A549 (cell line): ENCODE data around the gene SYT1. TPM values are rescaled to one million over a fixed set of nuclear protein-coding genes. Genes with fewer than 3 reads are reported as not detected.

Source experiments
- ATAC-seq, 2 experiments: fragments of 200-7000 bp in 1 of 2; fragments of >200 bp in 1 of 2; cut with Nextera tagmentation in 1 of 2; cut with Tn5 transposase in 1 of 2; 3 replicates each; pipeline versions ENCODE4 v1.8.0 to v1.9.1; 2018 to 2020; ENCODE audit warnings: mild to moderate bottlenecking in 1 of 2, moderate library complexity in 1 of 2
- CTCF ChIA-PET: fragments of 300-600 bp; sonication (Branson Sonifier 250); formaldehyde crosslinking; extraction: SDS; loops from one replicate; lab custom pipeline; 2021; ENCODE audit warnings: antibody characterized with exemption, inconsistent platforms; lab: Yijun Ruan, JAX
- POLR2A ChIA-PET: fragments of 350-600 bp; formaldehyde crosslinking; extraction: SDS; loops from one replicate; lab custom pipeline; 2021; ENCODE audit warnings: antibody characterized with exemption, inconsistent platforms; lab: Yijun Ruan, JAX
- DNase-seq, 2 experiments: peaks; one replicate each; pipeline versions ENCODE4 v3.0.0 to v3.0.0-alpha.2; 2011 to 2016; ENCODE audit warnings: low read depth in 1 of 2, low spot score in 1 of 2
- FAIRE-seq: peaks from 2 replicates; lab custom pipeline; 2011; peaks lifted over from hg19 to GRCh38; lab: Jason Lieb, UNC
- H3K27ac ChIP-seq, 2 experiments: fragments of >200 bp; sonication (Bioruptor Twin); formaldehyde crosslinking; 3 replicates each; pipeline ENCODE4 v1.5.1; 2016 to 2017
- H3K4me1 ChIP-seq: fragments of >200 bp; sonication (Bioruptor Twin); formaldehyde crosslinking; 3 replicates; pipeline ENCODE4 v1.6.1; 2016
- H3K4me2 ChIP-seq: fragments of >200 bp; sonication (Bioruptor Twin); formaldehyde crosslinking; 3 replicates; pipeline ENCODE4 v1.6.1; 2016
- H3K4me3 ChIP-seq: fragments of >200 bp; sonication (Bioruptor Twin); formaldehyde crosslinking; 3 replicates; pipeline ENCODE4 v1.5.1; 2016
- H3K9me3 ChIP-seq: fragments of >200 bp; sonication (Bioruptor Twin); formaldehyde crosslinking; 3 replicates; pipeline ENCODE4 v1.6.1; 2016
- CTCF ChIP-seq: fragments of >200 bp; sonication (Bioruptor Twin); formaldehyde crosslinking; IDR thresholded peaks from 3 replicates; pipeline ENCODE4 v1.5.1; 2016
- FOXS1 ChIP-seq: fragments of 250-450 bp; sonication (Bioruptor Pico); IDR thresholded peaks from 2 replicates; pipeline ENCODE4 v1.5.0; 2020; ENCODE audit warnings: mild to moderate bottlenecking, moderate library complexity
- HDAC2 ChIP-seq: fragments of 200-600 bp; sonication (generic); IDR thresholded peaks from 2 replicates; pipeline ENCODE4 v1.6.1; 2016
- HOXA7 ChIP-seq: fragments of 250-450 bp; sonication (Bioruptor Pico); IDR thresholded peaks from 2 replicates; pipeline ENCODE4 v1.5.0; 2020; ENCODE audit warnings: mild to moderate bottlenecking, moderate library complexity
- HOXB13 ChIP-seq: fragments of 250-450 bp; sonication (Bioruptor Pico); IDR thresholded peaks from 2 replicates; pipeline ENCODE4 v1.5.0; 2020; ENCODE audit warnings: low read depth, mild to moderate bottlenecking, moderate library complexity
- MAX ChIP-seq: IDR thresholded peaks from 2 replicates; pipeline ENCODE4 v1.6.1; 2012
- MAZ ChIP-seq: fragments of 150-350 bp; IDR thresholded peaks from 2 replicates; pipeline ENCODE4 v1.6.1; 2014; ENCODE audit warnings: antibody characterized with exemption, low read depth, low read length, borderline replicate concordance
- MYC ChIP-seq: IDR thresholded peaks from 2 replicates; pipeline ENCODE4 v1.6.1; 2012; ENCODE audit warnings: mild to moderate bottlenecking, inconsistent platforms, low read length, improper control_type of control experiment, borderline replicate concordance
- NPAS2 ChIP-seq: fragments of 250-450 bp; sonication (Bioruptor Pico); IDR thresholded peaks from 2 replicates; pipeline ENCODE4 v1.8.0; 2022; ENCODE audit warnings: mild to moderate bottlenecking, moderate library complexity, borderline replicate concordance
- NR3C1 ChIP-seq: fragments of >200 bp; sonication (Bioruptor Twin); formaldehyde crosslinking; IDR thresholded peaks from 3 replicates; pipeline ENCODE4 v1.6.1; 2017
- POLR2A ChIP-seq: IDR thresholded peaks from 2 replicates; pipeline ENCODE4 v1.6.1; 2012; ENCODE audit warnings: mild to moderate bottlenecking, low read length
- RAD21 ChIP-seq, 2 experiments: fragments of >200 bp in 1 of 2; sonication (Bioruptor Twin) in 1 of 2; formaldehyde crosslinking in 1 of 2; IDR thresholded peaks in 1 of 2; conservative IDR thresholded peaks in 1 of 2; 2 replicates in 1 of 2; 3 replicates in 1 of 2; pipeline ENCODE4 v1.6.1; 2012 to 2018; ENCODE audit warnings: inconsistent platforms in 1 of 2
- REST ChIP-seq: fragments of 200-600 bp; sonication (generic); IDR thresholded peaks from 2 replicates; pipeline ENCODE4 v1.6.1; 2016; ENCODE audit warnings: antibody characterized with exemption, mild to moderate bottlenecking, moderate library complexity
- SMC3 ChIP-seq: fragments of >200 bp; sonication (Bioruptor Twin); formaldehyde crosslinking; IDR thresholded peaks from 3 replicates; pipeline ENCODE4 v1.6.1; 2018; ENCODE audit warnings: inconsistent platforms
- ZFP36 ChIP-seq: fragments of 450-650 bp; IDR thresholded peaks from 2 replicates; pipeline ENCODE4 v1.6.1; 2014; ENCODE audit warnings: borderline replicate concordance; ENCODE audit not compliant: partially characterized antibody
- WGBS: methylation state at CpG from one replicate; pipeline ENCODE4 v1.1.6; 2017; ENCODE audit errors: missing lambda C conversion rate; 5-methylcytosine and 5-hydroxymethylcytosine counted together
- polyA plus RNA-seq, 4 experiments: library from polyadenylated mRNA; depleted of rRNA in 3 of 4; stranded (reverse); fragments of >200 nt; fragmentation: RNase III in 1 of 4; extraction: RNeasy Plus Mini Kit Qiagen cat#74134 plus additional on column Dnase treatment in 1 of 4; gene quantifications; 2 replicates in 3 of 4; 3 replicates in 1 of 4; pipeline ENCODE4 v1.2.3, GENCODE V29; 2011 to 2017
- TF ChIP-seq, protein P1 (sequence below): fragments of >200 bp; sonication (Bioruptor Twin); formaldehyde crosslinking; IDR thresholded peaks from 3 replicates; pipeline ENCODE4 v1.6.1; 2016

SYT1 gene
- polyA plus RNA-seq, 2 of the 4 experiments (the other 2 are of a cell fraction): 11.7 to 39.6 TPM

DNA sequence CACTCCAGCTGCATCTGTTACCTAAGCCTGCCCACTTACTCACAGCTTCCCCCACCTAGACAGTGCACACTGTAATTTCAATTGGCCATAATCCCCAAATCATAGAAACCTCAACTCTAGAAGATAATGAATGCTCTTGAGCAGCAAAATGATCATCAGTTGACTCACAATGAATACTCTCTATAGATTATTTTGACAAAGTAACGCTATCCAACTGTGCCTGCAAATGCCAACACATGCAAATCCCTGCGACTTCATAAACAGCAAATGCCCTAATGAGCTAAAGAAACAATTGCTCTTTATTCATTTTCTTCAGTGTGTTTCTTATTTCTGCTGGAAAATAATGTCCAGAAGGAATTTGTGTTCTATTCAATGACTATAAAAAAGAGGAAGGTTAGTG lies 506.7 kb downstream of the SYT1 start:
- 88% methylated on average over 2 of the region's 2 CpGs for WGBS
- ChIA-PET CTCF (interaction anchor here (1.2 kb wide), 1 partner anchor 13 kb away, joined by 4 read pairs; no protein-coding TSS in a partner anchor), POLR2A (no interaction called here)
- H3K27ac ChIP-seq: no peak overlapping the region
- no peak overlapping the region for H3K4me3 ChIP-seq
- DNase-seq (no peak), FAIRE-seq (no peak), ATAC-seq (no peak)
- peaks cover 31% of the 10 kb centered on the region for H3K4me1 ChIP-seq
- TF ChIP-seq REST (no peak), MYC (no peak), NR3C1 (no peak), MAZ (no peak), HOXA7 (CRISPR knock-in tag) (no peak), ZFP36 (no peak), NPAS2 (CRISPR knock-in tag) (no peak), HDAC2 (no peak), FOXS1 (CRISPR knock-in tag) (no peak), HOXB13 (CRISPR knock-in tag) (no peak), POLR2A (no peak)
- TF ChIP-seq, protein P1, sequence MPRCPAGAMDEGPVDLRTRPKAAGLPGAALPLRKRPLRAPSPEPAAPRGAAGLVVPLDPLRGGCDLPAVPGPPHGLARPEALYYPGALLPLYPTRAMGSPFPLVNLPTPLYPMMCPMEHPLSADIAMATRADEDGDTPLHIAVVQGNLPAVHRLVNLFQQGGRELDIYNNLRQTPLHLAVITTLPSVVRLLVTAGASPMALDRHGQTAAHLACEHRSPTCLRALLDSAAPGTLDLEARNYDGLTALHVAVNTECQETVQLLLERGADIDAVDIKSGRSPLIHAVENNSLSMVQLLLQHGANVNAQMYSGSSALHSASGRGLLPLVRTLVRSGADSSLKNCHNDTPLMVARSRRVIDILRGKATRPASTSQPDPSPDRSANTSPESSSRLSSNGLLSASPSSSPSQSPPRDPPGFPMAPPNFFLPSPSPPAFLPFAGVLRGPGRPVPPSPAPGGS: no peak
- H3K4me2 ChIP-seq: no peak overlapping the region
- no peaks in the 10 kb centered on the region for H3K9me3 ChIP-seq

- Histone ChIP-seq H3K27ac (peak overlapping the region in 1 of 2 experiments; percentile 40; a peak in 1 of 6 replicates), H3K4me2 (no peak overlapping the region), H3K4me3 (no peak overlapping the region), H3K4me1 (peaks cover 18% of the 10 kb centered on the region), H3K9me3 (no peaks in the 10 kb centered on the region)
- ChIA-PET CTCF (interaction anchor here (0.6 to 2.3 kb wide), 12 partner anchors 10 to 1228 kb away, joined by 3 to 8 read pairs (median 4); no protein-coding TSS in a partner anchor), POLR2A (no interaction called here)
- WGBS: 30% methylated on average over 5 of the region's 5 CpGs
- DNase-seq (peak; percentile 41 to 62), ATAC-seq (peak; percentile 95 to 98), FAIRE-seq (peak; percentile 7)
- TF ChIP-seq CTCF (peak; percentile 82), RAD21 (conservative IDR thresholded peaks at IDR 0.05 in 1 of 2, IDR thresholded peaks at IDR 0.05 in 1 of 2) (peak; percentile 92 to 96), SMC3 (peak; percentile 81), MAX (no peak)
Observed at GRCh38 chr12:79373896-79374499, 509.4 kb downstream of the SYT1 start.
